GM19099 (cell line): ENCODE data around the gene GALNT16.

ENCODE experiments used
- POLR2A ChIP-seq: IDR thresholded peaks from 3 replicates; pipeline ENCODE4 v1.6.1; 2011; ENCODE audit warnings: low read depth; ENCODE audit not compliant: insufficient read length; ENCODE audit errors: extremely low read depth

The GALNT16 gene

DNA sequence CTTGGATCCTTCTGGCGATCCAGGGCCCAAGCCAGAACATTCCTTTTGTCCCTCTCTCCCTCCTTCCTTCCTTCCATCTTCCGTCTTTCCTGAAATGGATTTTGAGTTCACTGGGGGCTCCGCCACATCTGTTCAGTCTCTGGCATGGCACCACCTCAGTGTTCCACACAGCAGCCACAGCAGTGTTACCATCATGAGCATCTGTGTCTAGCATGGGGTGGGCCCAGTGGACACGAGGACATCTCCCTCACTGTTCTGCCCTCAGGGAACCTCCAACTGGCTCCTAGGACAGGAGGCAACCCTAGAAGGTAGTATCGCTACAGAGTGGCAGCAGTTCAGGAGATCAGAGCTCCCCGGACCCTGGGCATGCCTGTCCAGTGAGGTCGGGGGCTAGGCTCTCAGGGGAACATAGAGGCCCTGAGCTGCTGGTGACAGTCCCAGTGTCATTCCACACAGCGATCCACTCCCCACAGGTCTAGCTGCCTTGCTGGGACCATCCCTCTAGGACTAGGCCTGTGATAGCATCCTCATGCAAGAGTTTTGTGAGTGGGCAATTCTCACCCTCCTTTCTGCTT lies 59.0 kb downstream of the GALNT16 start:
- no peak for TF ChIP-seq POLR2A

DNA sequence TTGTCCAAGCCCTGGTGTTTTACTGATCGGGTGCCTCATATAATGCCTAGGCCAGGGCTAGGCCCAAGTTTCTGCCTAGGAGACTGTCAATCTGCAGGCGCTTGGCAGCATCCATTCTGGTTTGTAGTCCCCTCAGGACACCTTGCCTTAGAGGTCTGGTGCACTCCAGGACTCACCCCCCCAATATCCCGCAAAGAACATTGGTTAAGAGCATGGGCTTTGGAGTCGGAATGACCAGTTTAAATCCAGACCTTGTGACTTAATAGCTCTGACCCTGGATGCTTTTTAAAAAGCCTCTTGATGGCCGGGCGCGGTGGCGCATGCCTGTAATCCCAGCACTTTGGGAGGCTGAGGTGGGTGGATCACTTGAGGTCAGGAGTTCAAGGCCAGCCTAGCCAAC lies 60.0 kb downstream of the GALNT16 start:
- TF ChIP-seq POLR2A: no peak

DNA sequence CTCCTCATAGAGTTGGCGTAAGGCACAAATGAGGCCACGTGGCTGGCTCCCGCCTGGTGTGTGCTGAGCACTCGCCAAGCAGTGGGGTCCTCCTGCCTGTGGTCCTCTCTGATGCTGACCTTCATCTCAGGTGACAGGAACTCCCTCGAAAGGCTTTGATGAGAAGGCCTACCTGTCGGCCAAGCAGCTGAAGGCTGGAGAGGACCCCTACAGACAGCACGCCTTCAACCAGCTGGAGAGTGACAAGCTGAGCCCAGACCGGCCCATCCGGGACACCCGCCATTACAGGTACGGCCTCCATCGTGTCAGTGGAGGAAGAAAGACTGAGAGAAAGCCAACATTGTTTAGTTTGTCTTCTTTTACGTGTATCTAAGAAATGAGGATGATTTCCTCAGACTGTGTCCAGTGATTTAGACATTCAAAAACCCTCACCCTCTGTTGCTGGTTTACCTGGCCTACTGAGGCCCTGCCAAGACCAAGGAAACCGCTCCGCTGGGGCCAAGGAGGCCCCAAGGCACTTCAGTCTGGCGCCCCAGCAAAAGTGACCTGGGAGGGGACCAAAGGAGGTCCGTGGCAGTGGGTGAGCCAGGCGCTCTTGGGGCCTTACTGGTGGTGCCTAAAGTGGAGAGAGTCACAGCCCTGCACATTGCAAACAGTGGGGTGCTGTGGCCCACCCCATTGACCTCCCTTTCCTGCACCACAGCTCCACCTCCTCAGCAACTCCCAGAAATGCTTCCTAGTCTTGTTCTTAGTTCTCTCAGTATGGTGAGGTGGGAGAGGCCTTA lies 60.8 kb downstream of the GALNT16 start:
- no peak for TF ChIP-seq POLR2A

DNA sequence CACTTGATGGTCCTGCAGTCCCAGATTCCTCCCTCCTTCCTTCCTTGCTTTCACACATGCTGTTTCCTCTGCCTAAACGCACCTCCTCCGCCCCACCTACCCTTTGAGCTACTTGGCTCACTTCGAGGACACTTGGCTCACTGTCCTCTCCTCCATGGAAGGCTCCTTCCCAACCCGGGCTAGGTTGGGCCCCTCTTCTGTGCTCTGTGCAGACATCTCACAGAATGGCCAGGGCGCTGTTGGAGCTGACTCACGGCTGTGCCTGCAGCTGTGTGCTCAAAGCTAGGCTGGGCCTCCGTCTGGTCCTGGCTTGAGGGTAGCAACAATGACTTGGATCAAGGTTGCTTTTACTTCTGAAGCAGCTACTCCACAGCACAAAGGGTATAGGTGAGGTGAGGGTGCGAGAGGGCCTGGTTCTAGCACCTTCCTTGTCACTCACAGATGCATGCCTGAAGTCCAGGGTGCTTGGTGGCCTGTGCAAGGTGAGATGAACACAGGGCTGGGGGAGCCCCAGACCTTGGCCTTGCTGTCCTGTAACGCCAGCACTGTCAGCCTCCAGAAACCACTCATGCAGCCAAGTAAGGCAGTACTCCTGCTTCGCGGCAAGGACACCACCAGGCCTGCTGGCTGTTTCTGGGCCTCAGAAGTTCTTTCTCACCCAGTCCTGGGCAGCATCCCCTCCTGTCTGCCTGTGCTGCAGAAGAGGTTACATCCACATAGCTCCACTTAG lies 61.8 kb downstream of the GALNT16 start:
- no peak for TF ChIP-seq POLR2A

DNA sequence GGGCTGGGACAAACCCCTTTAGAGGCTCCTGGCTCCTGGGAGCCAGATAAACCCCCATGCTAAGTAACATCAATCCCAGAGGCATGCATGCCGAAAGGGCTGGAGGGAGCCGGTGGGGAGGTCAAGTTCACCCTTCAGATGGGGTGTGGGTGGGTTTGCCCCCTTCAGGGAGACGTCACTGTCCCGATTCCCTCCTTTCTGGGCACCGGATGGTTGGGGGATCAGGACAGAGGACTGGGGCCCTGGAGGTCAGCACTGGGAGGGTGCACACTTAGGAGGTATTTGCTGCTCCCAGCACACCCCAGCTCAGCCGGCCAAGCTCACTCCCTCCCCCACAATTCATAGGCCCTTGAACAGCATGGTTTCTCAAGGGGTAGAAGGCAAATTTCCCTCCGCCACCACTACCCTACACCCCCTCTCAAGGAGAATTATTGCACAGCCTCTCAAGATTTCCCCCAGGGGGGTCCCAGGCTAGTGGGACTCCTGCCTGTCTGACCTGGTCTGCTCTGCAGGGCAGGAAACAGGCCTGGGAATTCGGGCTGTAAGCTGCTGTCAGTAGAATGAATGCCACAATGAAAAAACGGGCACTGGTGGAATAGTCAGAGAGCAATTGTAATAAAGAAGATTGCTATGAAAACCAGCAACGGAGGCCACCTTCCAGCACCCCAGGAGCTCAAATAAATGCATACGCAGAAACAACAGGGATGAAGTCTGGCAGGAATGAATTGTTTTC lies 63.5 kb downstream of the GALNT16 start:
- TF ChIP-seq POLR2A: no peak

DNA sequence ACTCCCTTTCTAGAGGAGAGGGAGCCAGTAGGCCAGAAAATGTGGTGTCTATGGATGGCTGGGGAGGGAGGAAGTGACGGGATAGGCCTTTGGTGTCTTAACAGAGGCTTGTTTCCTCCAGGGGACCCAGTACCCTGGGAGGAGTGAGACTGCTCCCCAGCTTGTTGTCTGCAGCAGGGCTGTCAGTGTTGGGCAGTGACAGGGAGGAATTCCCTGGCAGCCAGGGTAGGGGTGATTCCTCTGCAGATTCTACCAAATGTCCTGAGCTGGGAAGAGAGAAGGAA lies 64.0 kb downstream of the GALNT16 start:
- no peak for TF ChIP-seq POLR2A

DNA sequence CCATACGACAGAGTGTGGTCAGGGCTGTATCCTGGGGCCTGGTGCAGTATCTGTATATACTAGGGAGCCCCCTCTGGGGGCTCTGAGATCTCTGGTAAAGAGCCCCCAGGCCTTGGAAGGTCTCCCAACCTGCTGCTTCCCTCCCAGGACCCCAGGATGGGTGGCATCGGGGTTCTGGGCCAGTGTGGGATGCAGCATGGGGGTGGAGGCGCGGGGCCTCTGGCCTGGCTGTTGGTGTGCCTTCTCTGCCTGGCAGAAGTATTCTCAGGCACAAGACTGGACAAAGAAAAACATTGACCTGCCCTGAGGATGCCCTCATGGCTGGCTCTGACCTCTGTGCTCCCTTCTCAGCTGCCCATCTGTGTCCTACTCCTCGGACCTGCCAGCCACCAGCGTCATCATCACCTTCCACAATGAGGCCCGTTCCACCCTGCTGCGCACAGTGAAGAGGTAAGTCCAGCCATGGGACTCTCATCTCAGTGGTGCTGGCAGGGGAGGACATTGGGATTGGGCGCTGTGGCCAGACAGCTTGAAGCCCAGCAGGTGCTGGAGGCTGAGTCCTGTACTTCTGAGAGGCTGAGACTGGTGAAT lies 64.5 kb downstream of the GALNT16 start:
- no peak for TF ChIP-seq POLR2A

DNA sequence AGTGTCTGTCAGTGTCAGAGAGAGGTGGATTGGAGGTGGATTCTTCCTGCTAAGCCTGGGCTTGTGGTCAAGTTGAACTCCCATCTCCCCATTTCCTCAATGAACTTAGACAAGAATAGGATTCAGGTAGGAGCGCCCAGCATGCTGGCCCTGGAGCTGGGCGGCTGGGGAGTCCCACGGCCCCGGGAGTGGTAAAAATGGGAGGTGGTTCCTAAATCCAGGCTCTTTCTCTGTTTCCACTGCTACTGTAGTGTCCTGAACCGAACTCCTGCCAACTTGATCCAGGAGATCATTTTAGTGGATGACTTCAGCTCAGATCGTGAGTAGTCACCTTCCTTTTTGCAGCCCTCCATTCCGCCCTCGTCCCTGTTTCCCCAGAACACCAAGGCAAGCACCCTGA lies 65.1 kb downstream of the GALNT16 start:
- no peak for TF ChIP-seq POLR2A

DNA sequence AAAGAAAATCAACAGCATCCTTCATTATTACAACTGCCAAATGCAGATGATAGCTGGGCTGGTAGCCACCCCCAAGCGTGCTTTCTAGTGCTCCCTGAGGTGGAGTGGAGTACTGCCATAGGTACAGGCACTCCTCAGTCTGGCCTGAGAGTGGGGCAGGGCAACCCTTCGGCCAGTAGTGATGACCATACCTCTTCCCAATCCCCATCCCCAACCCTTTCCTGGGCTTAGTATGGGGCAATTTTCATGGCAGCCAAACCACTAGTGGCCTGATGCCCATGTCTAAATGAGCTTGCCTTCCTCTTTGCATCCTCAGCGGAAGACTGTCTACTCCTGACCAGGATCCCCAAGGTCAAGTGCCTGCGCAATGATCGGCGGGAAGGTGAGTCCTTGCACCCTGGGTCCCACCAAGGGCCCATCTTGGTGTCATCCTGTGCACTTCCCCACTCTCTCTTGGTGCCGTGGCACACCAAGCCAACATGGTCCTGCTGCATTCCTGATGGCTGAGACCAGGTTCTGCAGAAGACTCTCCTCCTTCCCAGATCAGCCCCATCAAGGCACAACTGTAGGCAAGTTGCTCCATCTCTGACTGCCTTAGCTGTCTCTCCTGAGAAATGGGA lies 65.8 kb downstream of the GALNT16 start:
- TF ChIP-seq POLR2A: no peak

DNA sequence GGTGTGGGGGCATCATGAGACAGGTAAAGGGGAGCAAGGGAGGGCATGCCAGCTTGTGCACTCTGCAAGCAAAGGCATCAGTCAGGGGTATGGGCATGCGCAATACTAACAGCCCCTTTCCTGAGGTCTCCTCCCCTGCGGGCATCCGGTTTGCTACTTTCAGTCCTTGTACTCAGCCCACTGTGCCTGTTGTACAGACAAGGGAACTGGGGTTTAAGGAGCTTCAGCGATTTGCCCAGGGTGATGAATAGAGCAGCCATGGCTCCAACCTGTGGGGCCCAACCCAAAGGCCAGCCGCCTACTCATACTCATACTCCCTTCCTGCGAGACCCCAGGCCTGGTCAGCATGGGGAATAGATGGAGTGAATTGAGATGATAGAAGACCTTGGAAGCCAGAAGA lies 66.7 kb downstream of the GALNT16 start:
- TF ChIP-seq POLR2A: no peak

DNA sequence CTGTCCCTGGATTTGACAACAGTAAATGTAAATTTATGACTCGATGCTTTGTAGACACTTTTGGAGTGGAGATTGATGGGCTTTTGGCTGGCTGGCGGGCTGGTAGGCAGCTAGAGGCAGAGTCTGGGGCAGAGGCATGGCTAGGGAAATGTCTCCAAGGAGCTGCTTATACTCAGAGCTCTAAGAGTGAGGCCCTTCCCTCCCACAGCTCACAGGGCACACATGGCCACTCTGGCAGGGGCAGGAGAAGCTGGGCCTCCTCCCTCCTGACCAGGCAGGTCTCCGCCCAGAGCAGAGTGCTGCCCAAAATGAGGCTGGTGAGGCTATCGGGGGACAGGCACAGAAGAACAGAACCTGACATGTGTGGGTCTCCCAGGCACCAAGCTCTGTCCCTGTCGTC lies 67.5 kb downstream of the GALNT16 start:
- TF ChIP-seq POLR2A: no peak

DNA sequence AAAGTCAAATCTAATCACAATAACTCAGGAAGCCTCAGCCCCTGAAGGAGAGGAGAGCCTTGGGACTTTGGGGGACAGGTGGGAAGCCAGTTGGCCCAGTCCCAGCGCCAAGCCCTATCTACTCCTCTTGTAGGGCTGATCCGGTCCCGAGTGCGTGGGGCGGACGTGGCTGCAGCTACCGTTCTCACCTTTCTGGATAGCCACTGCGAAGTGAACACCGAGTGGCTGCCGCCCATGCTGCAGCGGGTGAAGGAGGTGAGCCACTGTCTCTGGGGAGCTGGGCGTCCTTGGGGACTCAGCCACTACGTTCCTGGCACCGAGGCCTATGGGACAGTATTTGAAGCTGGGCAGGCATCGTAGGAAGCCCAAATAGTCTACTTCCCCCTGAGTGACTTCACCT lies 68.4 kb downstream of the GALNT16 start:
- no peak for TF ChIP-seq POLR2A

DNA sequence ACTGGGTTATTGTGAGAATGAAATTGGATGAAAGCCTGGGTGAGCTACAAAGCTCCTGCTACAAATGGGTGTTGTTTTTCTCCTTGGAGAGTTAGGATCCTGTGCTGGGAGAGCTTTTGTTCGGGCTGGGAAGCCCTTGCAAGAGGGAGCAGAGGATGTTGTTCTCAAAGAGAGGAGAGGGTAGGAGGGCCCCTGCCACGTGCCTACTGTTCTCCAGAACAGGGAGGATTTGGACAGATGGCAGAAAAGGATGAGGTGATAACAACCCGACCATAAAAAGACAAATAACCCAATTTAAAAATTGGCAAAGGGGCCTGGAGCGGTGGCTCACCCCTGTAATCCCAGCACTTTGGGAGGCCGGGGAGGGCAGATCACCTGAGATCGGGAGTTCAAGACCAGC lies 68.8 kb downstream of the GALNT16 start:
- TF ChIP-seq POLR2A: no peak

DNA sequence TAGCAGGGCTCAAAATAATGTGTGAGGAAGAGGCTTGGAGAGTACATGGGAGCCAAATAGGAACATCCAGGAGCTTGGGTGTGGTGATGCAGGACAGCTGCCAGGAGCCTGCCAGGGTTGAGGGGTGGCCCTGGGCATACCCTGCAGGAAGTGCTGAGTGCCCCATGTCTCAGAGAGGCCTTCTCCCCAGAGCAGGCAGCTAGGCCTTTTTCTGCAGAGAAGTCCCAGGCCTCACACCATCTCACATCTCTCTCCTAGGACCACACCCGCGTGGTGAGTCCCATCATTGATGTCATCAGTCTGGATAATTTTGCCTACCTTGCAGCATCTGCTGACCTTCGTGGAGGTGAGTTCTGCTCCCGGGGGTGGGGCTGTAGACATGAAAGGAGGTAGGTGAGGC lies 71.2 kb downstream of the GALNT16 start:
- no peak for TF ChIP-seq POLR2A
